NCI-H460 (cell line): ENCODE data around the gene COL12A1. TPM values are rescaled to one million over a fixed set of nuclear protein-coding genes. Genes with fewer than 3 reads are reported as not detected.

Experiments
- DNase-seq: peaks from one replicate; pipeline ENCODE4 v3.0.0-alpha.2; 2016; ENCODE audit warnings: low read depth; ENCODE audit errors: extremely low read depth
- total RNA-seq: library from RNA; depleted of rRNA; stranded (reverse); fragments of >200 nt; shearing (Covaris generic); gene quantifications from 2 replicates; pipeline ENCODE4 v1.2.3, GENCODE V29; 2014

The COL12A1 gene
- total RNA-seq, 1 experiment from 2014 or later: 0.64 TPM

GRCh38 chr6:75147512-75147911 is 58.3 kb downstream of the COL12A1 start:
- DNase-seq: no peak

GRCh38 chr6:75145976-75146375 is 59.9 kb downstream of the COL12A1 start:
- no peak for DNase-seq

- DNase-seq: no peak
Measured at GRCh38 chr6:75145211-75145610, 60.6 kb downstream of the COL12A1 start.

- DNase-seq: no peak
Measured at GRCh38 chr6:75144386-75144785, 61.5 kb downstream of the COL12A1 start.

- no peak for DNase-seq
Measured at GRCh38 chr6:75143191-75143590, 62.7 kb downstream of the COL12A1 start.

GRCh38 chr6:75142721-75143120 is 63.1 kb downstream of the COL12A1 start:
- DNase-seq: no peak

- DNase-seq: no peak
Measured at GRCh38 chr6:75135876-75136275, 70.0 kb downstream of the COL12A1 start.

GRCh38 chr6:75135450-75135849 is 70.4 kb downstream of the COL12A1 start:
- DNase-seq: no peak

- DNase-seq: no peak
Measured at GRCh38 chr6:75130784-75131183, 75.1 kb downstream of the COL12A1 start.

GRCh38 chr6:75128878-75129570 is 76.8 kb downstream of the COL12A1 start:
- no peak for DNase-seq

GRCh38 chr6:75126518-75126917 is 79.3 kb downstream of the COL12A1 start:
- DNase-seq: no peak

GRCh38 chr6:75124983-75125382 is 80.9 kb downstream of the COL12A1 start:
- DNase-seq: no peak

GRCh38 chr6:75124085-75124484 is 81.8 kb downstream of the COL12A1 start:
- DNase-seq: no peak

GRCh38 chr6:75118925-75119515 is 86.8 kb downstream of the COL12A1 start:
- DNase-seq: no peak

- DNase-seq: no peak
Measured at GRCh38 chr6:75117701-75118100, 88.2 kb downstream of the COL12A1 start.

GRCh38 chr6:75116946-75117345 is 88.9 kb downstream of the COL12A1 start:
- no peak for DNase-seq

- DNase-seq: no peak
Measured at GRCh38 chr6:75115481-75115880, 90.4 kb downstream of the COL12A1 start.

GRCh38 chr6:75114806-75115205 is 91.0 kb downstream of the COL12A1 start:
- DNase-seq: no peak

- DNase-seq: no peak
Measured at GRCh38 chr6:75114195-75114594, 91.7 kb downstream of the COL12A1 start.

- no peak for DNase-seq
Measured at GRCh38 chr6:75113446-75113845, 92.4 kb downstream of the COL12A1 start.

- no peak for DNase-seq
Measured at GRCh38 chr6:75109765-75110164, 96.1 kb downstream of the COL12A1 start.

- no peak for DNase-seq
Measured at GRCh38 chr6:75109022-75109421, 96.8 kb downstream of the COL12A1 start.
